Rectal smooth muscle tissue (tissue), 1 donor: ENCODE results near the gene LINC00632.

Experiments
- H3K27ac ChIP-seq: one replicate; pipeline ENCODE4 v1.7.0; 2013; ENCODE audit warnings: low read depth, low read length, inconsistent platforms
- H3K27me3 ChIP-seq: one replicate; pipeline ENCODE4 v1.7.0; 2013; ENCODE audit warnings: low read length; ENCODE audit not compliant: control insufficient read depth, insufficient read depth
- H3K36me3 ChIP-seq: one replicate; pipeline ENCODE4 v1.7.0; 2013; ENCODE audit warnings: low read length; ENCODE audit not compliant: control insufficient read depth, insufficient read depth
- H3K4me1 ChIP-seq: one replicate; pipeline ENCODE4 v1.7.0; 2013; ENCODE audit warnings: low read length; ENCODE audit not compliant: control insufficient read depth, insufficient read depth
- H3K4me3 ChIP-seq: one replicate; pipeline ENCODE4 v1.7.0; 2013; ENCODE audit warnings: low read length
- H3K9ac ChIP-seq: one replicate; pipeline ENCODE4 v1.7.0; 2013; ENCODE audit warnings: low read length

LINC00632 gene

DNA sequence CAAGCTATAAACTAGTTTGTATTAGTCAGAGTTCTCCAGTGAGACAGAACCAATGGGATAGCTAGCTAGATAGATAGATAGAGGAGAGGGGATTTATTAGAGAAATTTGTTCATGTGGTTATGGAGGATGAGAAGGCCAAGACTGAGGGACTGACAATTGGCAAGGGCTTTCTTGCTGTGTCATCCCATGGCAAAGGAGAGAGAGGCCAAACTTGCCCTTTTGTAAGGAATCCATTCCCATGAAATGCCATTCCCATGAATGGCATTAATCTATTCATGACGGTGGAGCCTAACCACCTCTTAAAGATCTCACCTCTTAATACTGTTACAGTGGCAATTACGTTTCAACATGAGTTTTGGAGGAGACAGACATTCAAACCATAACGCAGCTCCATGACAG lies 58.1 kb downstream of the LINC00632 start:
- Histone ChIP-seq H3K27me3 (peaks cover 3% of the 10 kb centered on the region), H3K27ac (no peak overlapping the region), H3K4me3 (no peak overlapping the region), H3K36me3 (no peaks in the 10 kb centered on the region), H3K4me1 (no peaks in the 10 kb centered on the region), H3K9ac (no peak overlapping the region)

DNA sequence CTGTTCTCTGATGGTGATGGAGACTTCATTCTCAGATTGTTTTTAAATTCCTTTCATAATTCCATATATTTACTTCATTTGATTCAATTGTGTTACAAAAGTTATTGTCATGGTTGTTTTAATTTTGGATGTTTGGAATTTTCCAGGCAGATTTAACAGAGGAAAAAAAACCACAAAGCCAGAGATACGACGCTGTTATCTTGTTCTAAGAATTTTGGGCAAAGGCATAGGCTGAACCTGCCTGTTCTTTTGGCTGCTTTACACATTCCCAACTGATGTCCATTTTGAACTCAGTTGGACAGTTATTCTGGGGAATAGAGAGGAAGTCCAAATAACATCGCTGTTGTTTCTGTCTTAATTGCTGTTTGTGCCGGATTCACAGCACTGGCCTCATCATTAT lies 65.7 kb downstream of the LINC00632 start:
- Histone ChIP-seq H3K27me3 (no peaks in the 10 kb centered on the region), H3K36me3 (no peaks in the 10 kb centered on the region), H3K4me3 (no peak overlapping the region), H3K27ac (no peak overlapping the region), H3K9ac (no peak overlapping the region), H3K4me1 (no peaks in the 10 kb centered on the region)

DNA sequence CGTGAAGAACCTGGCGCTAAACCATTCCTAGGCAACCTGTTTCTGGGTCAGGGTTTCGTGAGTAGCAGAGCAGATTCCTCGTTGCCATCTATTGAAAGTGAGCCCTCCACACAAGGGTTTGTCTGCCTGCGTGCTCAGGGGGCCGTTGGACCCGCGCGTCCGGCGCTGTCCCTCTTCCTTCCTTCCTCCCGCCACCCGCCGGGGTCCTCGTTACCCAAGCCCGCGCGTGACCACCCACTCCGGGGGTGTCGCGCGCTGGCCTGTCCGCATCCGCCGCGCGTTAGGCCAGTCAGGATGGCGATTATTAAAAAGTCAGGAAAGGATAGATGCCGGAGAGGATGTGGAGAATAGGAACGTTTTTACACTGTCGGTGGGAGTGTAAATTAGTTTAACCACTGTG lies 66.8 kb downstream of the LINC00632 start:
- Histone ChIP-seq H3K27me3 (no peaks in the 10 kb centered on the region), H3K36me3 (no peaks in the 10 kb centered on the region), H3K9ac (no peak overlapping the region), H3K4me1 (no peaks in the 10 kb centered on the region), H3K4me3 (no peak overlapping the region), H3K27ac (no peak overlapping the region)

DNA sequence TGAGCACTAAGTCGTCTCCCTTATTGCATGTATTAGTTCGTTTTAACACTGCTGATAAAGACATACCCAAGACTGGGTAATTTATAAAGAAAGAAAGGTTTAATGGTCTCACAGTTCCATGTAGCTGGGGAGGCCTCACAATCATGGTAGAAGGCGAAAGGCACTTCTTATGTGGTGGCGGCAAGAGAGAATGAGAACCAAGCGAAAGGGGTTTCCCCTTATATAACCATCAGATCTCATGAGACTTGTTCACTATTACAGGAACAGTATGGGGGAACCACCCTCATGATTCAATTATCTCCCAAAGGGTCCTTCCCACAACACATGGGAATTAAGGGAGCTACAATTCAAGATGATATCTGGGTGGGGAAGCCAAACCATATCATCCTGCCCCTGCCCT lies 85.1 kb downstream of the LINC00632 start:
- H3K27me3 ChIP-seq: no peaks in the 10 kb centered on the region
- H3K9ac ChIP-seq: no peak overlapping the region
- no peak overlapping the region for H3K4me3 ChIP-seq
- no peaks in the 10 kb centered on the region for H3K4me1 ChIP-seq
- no peaks in the 10 kb centered on the region for H3K36me3 ChIP-seq
- H3K27ac ChIP-seq: no peak overlapping the region

DNA sequence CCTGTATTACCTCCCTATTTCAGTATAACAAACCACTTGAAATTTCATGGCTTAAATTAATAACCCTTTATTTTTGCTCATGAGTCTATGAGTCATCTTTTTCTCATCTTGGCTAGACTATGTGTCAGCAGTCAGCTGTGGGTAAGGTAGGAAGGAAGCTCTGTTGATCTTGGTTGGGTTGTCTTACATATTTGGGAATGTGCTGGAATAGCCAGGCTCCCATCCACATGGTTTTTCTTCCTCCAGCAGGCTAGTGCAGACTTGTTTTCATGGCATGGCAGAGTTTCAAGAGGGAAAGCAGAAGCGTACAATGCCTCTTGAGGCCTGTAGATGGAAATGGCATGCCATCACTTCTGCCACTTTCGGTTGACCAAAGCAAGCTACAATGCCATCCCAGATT lies 89.7 kb downstream of the LINC00632 start:
- no peak overlapping the region for H3K4me3 ChIP-seq
- H3K4me1 ChIP-seq: no peaks in the 10 kb centered on the region
- H3K36me3 ChIP-seq: no peaks in the 10 kb centered on the region
- H3K27ac ChIP-seq: no peak overlapping the region
- H3K27me3 ChIP-seq: no peaks in the 10 kb centered on the region
- no peak overlapping the region for H3K9ac ChIP-seq

DNA sequence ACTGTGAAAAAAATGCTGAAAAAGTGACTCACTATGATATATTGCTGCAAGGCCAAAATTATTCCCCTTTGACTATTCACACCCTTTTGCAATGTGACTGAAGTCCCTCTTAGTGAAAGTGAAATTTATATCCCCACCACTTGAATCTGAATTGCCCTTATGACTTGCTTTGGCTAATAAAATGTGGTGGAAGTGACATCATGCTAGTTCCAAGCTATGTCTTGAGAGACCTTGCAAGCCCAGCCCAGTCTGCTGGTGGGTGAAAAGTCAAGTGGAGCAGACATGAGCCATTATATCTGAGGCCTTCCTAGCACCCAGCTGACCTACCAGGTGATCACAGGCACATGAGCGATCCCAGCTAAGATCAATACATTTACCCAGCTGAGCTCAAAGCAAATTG lies 94.7 kb downstream of the LINC00632 start:
- Histone ChIP-seq H3K36me3 (no peaks in the 10 kb centered on the region), H3K4me3 (no peak overlapping the region), H3K27ac (no peak overlapping the region), H3K4me1 (no peaks in the 10 kb centered on the region), H3K9ac (no peak overlapping the region), H3K27me3 (no peaks in the 10 kb centered on the region)

DNA sequence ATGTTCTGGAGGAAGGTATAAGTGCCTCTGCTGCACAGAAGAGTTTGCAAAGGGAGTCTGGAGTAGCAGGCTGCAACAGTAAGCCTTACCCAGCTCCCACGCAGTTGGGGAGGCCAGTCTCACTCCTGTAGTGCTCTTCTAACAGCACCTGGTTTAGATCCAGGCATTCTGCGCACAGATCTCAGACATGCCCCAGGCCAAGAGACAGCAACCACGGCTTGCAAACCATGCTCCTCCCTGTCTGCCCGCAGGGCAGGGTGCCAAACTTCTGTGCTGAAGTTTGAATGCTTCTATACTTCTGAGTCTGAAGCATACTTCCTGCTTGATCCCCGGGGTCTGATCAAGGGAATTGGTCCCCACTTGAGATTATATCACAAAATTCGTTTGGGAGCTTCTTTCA lies 106.3 kb downstream of the LINC00632 start:
- H3K36me3 ChIP-seq: no peaks in the 10 kb centered on the region
- H3K4me1 ChIP-seq: no peaks in the 10 kb centered on the region
- H3K27ac ChIP-seq: no peak overlapping the region
- no peak overlapping the region for H3K9ac ChIP-seq
- H3K27me3 ChIP-seq: no peaks in the 10 kb centered on the region
- no peak overlapping the region for H3K4me3 ChIP-seq

DNA sequence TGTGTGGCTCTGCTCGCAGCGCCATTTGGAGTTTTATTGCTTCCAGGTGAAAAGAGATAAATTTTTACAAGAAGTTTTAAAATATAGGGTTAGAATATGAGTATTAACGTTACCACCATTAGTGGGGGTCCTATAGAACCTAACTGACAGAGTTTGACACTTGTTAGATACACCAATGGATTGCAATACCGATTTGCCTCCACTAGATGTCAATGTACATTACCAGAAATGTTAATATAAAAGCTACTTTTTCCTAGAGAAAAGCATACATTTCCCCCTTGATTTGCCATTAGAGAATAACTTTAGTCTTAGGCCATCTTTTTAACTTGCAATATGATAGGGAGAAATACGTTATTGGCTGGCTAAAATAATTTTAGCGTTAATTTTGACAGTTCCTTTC lies 108.4 kb downstream of the LINC00632 start:
- Histone ChIP-seq H3K27ac (no peak overlapping the region), H3K9ac (no peak overlapping the region), H3K4me1 (no peaks in the 10 kb centered on the region), H3K4me3 (no peak overlapping the region), H3K27me3 (no peaks in the 10 kb centered on the region), H3K36me3 (no peaks in the 10 kb centered on the region)

DNA sequence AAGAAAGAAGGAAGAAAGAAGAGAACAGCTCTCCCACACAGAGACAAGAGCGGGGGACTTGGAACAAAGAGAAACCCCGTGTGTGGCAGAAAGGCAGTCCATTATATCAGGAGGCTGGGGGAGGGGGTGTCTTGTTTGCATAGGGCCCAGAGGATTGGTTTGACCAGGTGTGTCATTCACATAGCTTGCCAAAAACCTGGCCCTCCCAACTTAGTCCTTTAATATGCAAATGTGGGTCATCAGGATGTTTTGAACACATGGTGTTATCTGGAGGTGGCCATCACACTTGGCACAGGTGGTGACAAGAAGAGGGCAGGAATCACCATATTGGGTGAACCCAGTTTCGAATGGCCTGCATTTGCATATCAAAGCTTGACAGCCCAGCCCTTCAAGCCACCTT lies 111.7 kb downstream of the LINC00632 start:
- no peak overlapping the region for H3K9ac ChIP-seq
- H3K27me3 ChIP-seq: no peaks in the 10 kb centered on the region
- H3K4me3 ChIP-seq: no peak overlapping the region
- no peaks in the 10 kb centered on the region for H3K36me3 ChIP-seq
- H3K27ac ChIP-seq: no peak overlapping the region
- H3K4me1 ChIP-seq: no peaks in the 10 kb centered on the region

DNA sequence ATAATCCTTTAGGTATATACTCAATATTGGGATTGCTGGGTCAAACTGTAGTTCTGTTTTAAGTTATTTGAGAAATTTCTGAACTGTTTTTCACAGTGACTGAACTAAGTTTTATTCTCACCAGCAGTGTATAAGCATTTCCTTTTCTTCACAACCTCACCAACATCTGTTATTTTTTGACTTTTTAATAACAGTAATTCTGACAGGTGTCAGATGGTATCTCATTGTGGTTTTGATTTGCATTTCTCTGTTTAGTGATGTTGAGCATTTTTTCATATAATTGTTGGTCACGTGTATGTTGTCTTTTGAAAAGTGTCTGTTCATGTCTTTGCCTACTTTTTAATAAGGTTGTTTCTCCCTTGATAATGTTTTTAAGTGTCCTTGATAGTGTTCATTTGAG lies 112.6 kb downstream of the LINC00632 start:
- Histone ChIP-seq H3K4me3 (no peak overlapping the region), H3K36me3 (no peaks in the 10 kb centered on the region), H3K27me3 (no peaks in the 10 kb centered on the region), H3K4me1 (no peaks in the 10 kb centered on the region), H3K9ac (no peak overlapping the region), H3K27ac (no peak overlapping the region)

DNA sequence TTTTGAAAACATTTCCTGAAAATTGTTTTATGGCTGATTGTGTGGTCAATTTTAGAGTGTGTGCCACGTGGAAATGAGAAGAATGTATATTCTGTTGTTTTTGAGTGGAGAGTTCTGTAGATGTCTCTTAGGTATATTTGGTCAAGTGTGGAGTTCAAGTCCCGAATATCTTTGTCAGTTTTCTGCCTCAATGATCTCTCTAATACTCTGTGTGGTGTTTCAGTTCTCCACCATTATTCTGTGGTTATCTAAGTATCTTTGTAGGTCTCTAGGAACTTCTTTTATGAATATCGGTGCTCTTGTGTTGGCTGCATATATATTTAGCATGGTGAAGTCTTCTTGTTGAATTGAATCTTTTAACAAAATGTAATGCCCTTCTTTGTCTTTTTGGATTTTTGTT lies 113.3 kb downstream of the LINC00632 start:
- H3K9ac ChIP-seq: no peak overlapping the region
- no peaks in the 10 kb centered on the region for H3K4me1 ChIP-seq
- H3K4me3 ChIP-seq: no peak overlapping the region
- H3K27ac ChIP-seq: no peak overlapping the region
- H3K36me3 ChIP-seq: no peaks in the 10 kb centered on the region
- no peaks in the 10 kb centered on the region for H3K27me3 ChIP-seq

DNA sequence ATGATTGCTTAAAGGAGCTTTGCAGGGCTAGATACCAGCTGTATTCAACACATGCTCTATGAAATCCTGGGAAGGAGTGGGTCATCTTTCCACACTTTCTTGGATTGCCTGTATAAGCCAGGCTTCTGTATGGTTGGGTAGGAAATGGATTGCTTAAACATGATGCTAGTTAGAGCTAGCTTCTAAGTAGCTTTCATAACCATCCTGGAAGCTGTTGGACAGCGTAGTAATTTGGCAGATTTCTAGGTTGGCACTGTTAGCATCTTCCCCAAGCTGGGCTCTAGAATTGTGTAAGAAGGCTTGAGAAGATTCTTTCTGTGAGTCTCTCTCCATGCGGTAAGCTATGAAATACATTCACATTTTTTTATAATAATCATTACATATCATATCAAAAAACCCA lies 127.3 kb downstream of the LINC00632 start:
- no peak overlapping the region for H3K9ac ChIP-seq
- H3K27me3 ChIP-seq: no peaks in the 10 kb centered on the region
- no peak overlapping the region for H3K4me3 ChIP-seq
- no peaks in the 10 kb centered on the region for H3K4me1 ChIP-seq
- no peak overlapping the region for H3K27ac ChIP-seq
- no peaks in the 10 kb centered on the region for H3K36me3 ChIP-seq
